Activated CD8-positive, alpha-beta memory T cell treated with anti-CD3 and anti-CD28 coated beads for 4 hours (primary cell): Measurements from ENCODE around the gene OPCML.

Experiments used
- DNase-seq, 2 donors: peaks; one replicate each; pipeline ENCODE4 v3.0.0-alpha.2; 2020; ENCODE audit warnings: low read depth in 2 of 2

The OPCML gene

DNA sequence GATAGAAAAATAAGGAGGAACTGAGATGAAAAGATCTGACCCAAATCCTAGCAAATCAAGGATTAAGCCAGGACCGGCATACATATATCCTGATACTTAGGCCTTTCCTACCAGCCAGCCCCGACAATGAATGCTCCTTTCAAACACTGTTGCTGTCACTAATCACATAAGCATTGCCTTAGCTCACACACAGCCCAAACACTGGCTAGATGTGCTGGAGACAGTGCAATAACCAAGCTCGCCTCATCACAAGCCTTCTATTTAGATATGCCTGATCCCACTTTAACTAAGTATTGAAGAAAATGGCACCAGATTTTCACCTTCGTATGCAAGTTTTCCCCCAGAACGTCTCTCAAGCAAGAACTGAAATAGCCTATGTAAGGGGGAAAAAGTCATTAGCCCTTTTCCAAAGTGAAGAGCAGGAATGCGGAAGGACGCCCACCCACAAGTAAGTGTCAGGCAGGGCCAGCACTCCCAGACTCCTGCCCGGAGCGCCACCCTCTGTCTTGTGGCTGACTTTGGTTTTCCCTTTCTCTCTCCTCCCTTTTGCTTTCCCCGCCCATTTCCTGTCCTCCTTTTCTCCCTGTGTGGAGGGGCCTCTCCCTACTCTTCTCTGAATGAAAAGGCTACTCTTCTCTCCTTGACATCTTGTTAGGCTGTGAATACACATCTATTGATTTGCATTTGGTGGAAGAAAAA lies 8.9 kb upstream of the OPCML start:
- no peak for DNase-seq

DNA sequence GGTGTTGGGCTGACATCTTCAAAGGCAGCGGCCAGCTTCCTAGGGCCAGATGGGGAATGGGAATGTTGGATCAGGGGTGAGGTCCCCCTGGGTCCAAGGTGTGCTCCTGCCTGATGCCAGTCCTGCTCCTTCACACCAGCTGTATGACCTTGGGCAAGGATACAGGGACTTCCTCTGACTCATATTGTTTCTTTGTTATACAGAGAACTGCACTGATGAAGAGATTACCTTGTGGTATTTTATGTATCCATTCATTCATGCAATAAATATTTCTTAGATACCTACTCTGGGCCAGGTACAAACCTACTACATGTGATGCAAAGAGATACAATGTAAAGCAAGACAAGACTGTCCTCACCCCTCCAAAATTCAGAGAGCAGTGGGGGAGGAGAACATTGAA lies 3.9 kb upstream of the OPCML start:
- no peak for DNase-seq

DNA sequence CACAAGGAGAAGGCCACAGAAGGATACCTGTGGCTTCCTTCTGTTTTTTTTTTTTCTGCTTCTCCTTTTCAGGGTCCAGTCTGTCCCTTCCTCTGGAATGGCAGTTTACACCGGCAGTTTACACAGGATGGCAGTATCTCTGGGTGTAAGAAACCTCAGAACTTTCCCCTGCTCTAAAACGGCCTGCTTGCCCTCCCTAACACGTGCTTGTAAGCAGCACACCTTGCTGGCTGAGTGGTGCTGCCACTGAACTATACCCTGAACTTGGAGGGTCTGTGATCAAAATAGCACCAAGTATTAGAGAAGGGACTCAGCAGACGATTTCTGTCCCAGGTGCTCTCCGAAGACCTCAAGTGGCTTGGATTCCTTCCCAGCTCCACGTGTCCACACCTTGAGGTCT lies 904 bp upstream of the OPCML start:
- no peak for DNase-seq

DNA sequence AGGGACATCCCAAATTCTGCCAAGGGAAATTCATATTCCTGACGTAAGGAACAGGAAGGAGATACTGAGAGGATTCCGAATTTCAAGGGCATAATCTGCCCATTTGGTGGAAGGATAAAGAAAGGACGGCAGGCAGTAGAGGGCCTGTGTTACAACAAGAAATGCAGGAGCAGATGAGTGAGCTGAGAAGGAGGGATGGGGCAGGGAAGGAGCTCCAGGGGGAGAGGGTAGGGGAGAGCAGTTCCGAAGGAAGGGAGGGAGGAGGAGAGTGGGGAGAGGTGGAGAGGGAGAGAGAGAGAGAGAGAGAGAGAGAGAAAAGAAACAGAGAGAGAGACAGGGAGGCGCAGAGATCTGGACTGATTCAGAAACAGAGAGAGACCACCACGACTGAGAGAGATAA lies 843 bp downstream of the OPCML start:
- no peak for DNase-seq

DNA sequence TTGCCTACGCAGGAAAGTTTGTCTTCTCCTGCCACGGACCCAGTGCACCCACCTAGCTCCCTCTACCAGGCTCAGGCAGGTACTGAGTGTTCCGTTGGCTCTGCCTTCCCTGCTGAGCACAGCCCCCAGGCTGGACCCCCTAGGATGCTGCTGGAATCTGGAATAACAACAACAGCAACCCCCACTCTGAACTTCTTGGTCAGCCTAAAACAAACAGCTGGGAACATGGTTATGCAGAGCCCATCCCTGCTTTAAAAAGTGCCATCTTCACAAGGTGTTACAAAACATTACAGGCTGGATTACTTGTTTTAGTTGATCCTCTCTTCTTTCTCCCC lies 1.8 kb downstream of the OPCML start:
- DNase-seq: no peak

DNA sequence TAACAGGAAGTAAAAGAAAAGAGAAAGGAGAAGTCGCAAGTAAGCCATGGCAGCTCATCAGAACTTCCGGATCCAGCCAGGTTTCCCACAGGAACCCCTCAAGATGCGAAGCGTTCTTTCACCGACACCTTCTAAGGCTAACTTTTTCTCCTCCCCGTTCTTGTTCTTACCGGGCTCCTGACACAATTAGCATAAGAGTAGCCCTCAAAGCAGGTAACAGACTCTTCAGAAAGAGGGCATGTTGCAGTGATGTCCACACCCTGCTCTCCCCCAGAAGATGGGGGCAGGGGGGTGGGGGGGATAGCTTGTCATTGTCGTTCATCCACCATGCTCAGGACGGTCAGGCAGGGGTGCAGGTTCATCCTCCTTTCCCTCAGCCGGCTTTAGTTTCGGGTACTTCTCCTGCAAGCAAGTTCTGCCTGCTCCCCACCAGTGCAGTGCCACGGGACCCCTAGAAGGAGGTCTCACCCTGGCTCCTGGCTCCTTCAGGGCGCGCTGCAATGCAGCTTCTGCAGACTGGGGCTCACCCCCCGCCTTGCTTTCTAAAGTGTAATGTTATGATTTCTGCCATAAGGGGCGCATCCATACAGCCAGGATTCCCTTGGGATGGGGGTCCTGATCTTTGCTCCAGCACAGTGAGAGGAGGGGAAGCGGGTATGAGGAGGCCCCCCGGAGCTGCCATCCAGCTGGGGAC lies 2.3 kb downstream of the OPCML start:
- DNase-seq: no peak

DNA sequence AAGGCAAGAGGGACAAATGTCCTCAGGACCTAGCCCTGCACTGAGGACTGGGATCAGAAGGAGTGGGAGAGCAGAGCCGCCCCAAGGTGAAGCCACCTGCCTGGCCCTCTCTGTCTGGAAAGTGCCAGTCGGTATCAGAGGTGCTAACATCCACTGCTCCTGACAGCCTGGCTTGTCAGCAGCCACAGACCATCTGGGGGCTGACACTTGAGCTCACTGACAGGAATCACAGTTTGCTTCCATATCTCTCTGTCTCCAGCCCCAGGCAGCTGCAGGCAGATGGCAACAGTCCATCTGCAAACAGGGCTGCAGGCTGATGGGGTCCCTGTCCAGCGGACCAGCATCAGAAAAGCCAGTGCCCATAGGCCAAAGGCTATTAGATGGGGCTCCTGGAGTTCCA lies 5.5 kb downstream of the OPCML start:
- DNase-seq: no peak

DNA sequence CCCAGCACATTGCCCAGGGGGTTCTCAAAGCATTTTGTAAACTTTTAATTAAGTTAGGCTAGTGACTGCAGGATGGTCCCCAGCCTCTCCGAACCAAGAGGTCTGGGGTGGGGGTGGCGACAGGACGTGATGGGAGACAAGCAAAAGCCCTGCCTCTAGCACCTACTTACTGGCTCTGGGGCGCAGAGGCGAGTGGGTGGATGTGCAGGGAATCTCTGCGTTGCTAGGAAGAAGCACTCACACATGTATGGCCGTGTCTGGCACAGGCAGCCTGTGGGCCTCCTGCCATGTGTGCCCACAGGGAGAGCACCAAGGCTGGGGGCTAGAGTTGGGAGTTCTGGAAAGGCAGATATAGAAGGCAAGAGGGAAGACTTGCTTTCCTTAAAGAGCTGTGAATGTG lies 6.3 kb downstream of the OPCML start:
- DNase-seq: no peak

DNA sequence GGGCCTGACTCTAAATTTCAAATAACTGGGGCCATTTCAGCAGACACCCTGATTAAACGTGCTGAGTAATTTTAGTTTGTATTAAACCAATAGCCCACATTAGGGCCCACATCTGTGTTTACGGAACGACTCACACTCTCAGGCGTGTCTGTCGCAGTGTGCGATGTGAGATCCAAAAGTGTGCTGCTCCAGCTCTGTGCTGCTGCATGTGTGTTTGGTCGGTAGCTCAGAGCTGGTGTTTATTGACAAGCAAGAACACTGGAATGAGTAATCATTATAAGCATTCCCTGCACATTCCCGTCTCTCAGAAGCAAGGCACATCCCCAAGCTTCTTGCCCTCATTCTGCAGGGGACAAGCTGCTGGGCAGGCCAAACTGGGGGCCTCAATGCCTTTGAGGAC lies 7.8 kb downstream of the OPCML start:
- DNase-seq: no peak

DNA sequence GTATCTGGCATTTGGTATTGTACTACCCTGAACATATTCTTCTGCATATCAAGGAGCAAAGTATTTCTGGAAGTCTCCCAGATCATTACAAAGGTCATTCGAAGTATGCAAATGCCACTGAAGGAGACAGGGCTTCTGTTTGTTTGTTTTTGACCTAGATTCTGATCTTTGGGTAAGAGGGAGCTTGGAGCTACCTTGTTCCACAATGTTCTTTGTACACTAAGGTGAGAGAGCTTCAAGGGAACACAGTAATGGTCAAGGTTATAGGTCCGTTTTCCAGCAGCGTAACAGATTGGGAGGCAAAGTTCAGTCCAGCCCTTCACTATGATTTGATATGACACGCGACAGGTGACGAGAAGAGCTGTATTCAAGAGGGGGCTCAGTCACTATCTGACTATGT lies 10.0 kb downstream of the OPCML start:
- no peak for DNase-seq

DNA sequence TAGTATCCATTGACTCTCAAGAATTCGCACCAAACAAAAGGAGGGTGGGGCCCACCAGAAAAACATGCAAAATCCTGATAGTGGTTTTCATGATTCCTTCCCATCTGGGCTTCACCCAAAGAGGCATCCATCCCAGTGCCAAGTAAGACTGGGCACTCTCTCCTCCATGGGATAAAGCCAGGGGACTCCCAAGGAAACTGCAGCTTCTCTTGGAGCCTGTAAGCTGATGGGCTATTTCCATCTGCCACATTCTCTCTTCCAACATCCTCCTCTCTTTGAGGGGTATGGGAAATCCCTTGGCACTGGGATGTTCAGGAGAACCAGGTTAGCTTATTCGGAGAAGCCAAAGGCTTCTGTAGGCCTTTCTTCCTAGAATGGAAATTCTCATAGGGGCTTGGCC lies 10.8 kb downstream of the OPCML start:
- DNase-seq: no peak

DNA sequence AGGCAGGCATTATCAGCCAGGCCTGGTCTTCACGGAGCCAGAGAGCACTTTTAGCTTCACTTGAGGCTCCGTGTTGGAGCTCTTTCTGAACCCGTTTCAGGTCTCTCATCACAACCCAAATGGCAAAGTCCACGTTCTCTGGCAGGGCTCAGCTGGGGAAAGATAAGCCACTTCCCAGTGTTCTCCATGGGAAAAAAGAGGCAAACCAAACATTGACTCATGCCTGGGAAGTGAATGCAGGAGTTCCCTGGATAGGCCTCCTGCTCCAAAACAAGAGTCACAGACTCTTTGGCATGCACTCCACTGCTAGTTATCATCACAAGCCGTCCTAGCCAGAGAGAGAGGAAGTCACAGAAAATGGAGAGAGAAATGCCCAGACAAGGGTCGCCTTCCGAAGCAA lies 11.6 kb downstream of the OPCML start:
- no peak for DNase-seq

DNA sequence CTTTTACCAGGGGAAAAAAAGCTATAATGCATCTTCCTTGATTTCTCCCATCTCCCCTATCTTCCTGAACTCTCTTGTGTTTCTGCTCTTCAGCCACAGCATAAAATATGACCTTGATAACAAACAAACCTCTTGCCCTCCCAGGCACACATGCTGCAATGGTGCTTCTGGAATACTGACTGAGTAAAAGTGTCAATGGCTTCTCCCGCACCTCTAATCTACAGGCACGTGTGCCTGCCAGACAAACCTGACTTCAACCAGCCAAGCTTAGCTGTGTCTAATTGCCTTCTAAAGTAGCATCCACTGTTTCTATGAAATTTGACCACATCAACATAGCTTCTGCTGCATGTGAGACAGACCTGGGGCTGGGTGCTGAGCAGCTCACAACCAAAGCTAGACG lies 12.7 kb downstream of the OPCML start:
- DNase-seq: no peak

DNA sequence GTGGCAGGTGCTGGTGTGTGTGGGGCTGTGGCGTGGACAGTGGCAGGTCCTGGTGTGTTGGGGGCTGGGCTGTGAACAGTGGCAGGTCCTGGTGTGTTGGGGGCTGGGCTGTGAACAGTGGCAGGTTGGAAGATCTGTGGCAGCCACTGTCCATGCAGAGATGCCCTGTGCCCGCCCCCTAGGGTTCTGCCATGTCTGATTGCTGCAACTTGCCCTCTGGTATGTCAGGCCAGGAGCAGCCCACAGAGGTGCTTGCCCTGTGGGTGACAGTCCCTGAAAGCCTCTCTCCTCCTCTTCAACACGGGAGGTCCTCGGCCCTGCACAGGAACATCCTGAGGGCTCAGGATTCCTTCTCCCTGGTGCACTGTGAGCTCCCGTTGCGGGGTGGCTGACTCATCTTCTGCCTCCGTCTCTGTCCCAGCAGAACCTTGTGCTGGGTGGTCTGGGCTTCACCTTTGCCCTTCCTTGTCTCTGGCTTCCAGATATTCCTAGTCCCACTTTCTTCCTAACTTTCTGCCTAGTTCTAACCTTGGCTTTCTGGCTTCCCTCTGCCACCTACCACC lies 13.5 kb downstream of the OPCML start:
- no peak for DNase-seq

DNA sequence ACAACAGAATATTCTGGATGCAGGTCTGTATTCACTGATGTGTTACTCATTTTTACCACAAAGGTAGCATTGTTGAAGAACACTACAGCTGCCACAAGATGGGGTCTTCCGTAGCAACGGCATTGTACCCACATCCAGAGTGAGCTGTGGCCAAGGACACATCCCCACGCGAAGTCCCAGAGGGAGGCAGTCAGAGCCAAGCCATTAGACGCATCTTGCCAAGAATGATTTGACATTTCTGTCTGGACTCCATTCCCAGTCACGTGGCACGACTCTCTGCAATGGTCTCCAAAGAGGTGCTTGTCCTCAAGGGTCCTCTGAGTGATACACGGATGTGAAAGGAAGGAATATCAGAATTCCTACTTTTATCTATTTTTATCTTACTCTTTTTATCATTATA lies 15.5 kb downstream of the OPCML start:
- DNase-seq: no peak

DNA sequence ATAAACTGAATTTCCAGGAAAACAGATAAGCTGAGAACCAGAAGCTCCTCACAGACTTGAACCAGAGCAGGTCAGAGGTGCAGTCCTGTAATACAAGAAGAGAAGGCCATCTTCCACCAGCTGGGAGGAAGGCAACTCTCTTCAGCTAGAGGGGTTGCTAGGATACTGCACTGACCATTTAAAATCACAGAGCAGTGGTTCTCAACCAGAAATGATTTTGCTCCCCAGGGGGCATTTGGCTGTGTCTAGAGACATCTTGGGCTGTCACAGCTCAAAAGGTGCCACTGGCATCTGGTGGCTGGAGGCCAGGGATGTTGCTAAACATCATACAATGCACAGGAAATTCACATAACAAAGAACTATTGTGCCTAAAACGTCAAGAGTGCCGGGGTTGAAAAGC lies 17.2 kb downstream of the OPCML start:
- DNase-seq: no peak

DNA sequence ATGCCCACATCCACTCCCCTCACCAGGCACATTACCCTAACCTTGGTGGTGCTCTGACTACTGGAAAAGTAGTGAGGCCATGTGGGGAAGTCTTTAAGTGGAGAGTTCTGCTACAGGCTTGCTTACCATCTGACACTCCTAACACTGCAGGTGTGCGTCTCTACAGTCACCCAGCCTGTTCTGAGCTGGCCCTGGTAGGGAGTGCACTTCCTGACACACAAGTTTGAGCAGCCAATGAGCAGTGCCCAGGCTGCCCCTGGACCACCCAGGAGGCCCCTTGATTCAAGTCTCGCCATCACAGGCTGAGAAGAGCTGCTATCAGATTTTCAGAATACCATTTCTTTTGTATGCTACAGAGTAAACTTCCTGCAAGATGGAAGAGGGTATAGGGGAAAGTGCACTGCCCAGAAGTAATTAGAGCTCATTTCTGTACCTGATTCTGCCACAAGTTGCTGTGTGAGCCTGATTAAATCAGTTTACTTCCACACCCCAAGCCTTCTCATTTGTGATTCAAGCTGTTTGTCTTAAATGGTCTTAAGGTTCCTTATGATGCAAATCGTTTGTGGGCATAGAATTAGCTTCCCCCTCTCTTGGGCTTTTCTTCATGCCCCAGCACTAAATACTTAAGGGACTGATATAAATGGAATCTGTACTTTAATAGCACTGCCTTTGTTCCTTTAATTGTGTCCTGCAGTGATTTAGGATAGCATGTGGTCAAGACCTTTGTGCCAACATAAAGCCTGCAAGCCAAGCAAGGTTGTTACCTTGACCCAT lies 22.2 kb downstream of the OPCML start:
- no peak for DNase-seq

DNA sequence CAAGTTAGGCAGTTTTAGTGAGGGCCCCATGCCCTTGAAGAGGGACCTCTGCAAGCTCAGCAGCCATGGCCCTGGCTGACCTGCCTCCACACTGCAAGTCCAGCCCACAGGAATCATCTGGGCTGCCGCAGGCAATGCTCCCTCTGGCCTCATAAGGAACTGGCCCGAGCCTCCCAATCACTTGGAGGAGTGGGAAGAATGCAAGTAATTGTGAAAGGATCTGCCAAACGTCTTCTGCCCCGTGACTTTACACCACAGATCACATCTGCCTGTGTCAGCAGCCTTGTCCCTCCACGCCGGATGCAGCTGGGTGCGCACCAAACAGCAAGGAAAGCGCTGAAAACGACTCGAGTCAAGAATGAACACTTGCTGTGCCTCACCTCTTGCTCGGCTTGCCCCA lies 23.8 kb downstream of the OPCML start:
- no peak for DNase-seq

DNA sequence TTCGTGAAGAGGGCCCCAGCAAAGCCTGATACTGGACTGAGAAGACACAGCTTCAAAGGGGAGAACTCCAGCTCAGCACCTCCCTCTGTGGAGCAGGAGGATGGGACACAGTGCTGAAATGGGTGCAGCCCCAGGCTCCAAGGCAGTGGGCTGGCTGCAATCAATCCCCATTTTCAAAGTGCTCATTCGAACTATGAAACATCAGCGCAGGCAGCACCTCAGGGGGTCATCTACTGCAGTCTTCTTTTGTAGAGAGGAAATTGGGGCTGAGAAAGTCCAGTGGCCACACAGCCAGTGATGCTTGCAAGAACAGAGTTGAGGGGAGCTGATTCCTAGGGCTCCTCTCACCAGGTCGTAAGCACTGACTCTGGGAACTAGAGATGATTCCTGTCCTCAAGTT lies 25.1 kb downstream of the OPCML start:
- DNase-seq: no peak

DNA sequence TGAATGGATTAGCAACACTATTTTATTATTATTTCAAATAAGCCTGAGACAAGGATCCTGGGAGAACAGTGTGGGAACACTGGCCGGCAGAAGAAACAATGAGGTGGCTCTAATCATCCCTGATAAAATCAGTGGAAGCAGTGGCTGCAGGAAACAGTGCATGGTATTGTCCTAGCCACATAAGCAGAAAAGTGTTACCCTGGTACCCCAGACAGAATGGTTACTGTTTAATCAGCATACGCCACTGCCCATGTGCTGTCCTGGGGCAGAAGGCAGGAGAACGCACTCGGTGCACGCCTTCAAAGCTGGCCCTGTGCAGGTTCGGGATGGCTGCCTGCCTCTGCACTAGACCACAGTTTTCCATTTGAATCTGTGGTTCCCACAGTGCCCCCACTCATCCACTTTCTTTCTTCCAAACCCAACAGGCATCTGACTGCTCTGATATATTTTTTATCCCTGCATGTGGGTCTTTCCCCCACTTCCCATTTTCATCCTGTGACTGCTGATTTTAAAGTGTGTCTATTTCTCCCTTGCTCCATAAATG lies 25.7 kb downstream of the OPCML start:
- DNase-seq: no peak

DNA sequence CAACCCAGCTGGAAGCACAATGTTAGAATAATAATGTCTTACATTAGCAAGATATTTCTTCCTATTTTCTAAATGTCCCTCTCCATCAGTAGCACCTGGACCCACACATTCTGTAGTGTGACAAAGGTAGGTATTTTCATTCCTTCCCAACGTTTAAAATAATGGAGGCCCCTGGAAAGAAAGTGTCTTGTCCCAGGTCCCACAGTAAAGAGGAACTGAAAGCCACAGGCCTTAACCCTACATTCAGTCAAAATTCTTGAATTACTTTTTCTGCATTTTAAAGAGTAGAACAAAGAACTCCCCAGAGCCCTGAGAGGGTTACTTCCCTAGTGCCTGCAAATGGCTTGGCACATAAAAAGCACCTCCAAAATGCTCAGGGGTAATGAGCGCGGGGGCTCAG lies 26.3 kb downstream of the OPCML start:
- no peak for DNase-seq

DNA sequence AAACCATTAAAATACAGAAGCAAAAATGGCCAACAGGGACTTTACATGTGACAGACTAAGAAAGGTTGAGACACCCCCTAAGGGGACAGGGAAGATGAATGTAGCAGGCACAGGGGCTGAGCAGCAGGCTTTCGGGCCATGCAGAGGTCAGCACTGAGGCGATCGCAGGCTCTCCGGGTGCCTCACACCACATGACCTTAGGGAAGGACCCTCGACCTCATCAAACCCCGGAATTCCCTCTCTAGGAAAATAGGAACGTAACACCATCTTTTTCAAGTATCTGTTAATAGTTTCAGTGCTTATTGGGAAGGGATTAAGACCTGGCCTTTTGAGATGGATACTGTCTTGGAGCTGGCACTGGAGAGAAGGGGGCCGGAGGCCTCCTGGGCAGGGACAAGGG lies 27.4 kb downstream of the OPCML start:
- no peak for DNase-seq

DNA sequence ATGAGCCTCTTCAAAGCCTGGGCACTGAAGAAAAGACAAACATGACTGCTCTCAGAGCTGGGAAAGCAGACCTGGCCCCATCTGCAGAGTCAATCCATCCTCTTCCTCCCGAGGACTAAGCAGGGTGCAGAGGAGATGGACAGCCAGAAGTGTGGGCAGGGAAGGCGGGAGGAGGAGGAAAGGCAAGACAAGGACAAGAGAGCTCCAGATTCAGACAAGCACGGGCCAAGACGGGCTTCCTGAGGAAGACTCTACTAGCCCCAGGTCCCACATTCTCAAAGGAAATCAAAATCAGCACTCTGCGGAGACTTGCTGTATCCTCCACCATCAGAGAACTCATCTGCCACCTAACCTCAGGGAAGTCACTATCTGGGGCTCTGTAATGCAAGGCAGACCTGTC lies 28.5 kb downstream of the OPCML start:
- DNase-seq: no peak
